ENCODE measurements around the gene SCYL1.
"Not testable (repeated sequence)": the region's sequence is repeated elsewhere in the genome, so short reads cannot be mapped to it uniquely, and the experiment has no call there.

The SCYL1 gene

GRCh38 chr11:65555693-65556231 lies 30.9 kb downstream of the SCYL1 start:
- no peak for DNase-seq

GRCh38 chr11:65556470-65557279 lies 31.8 kb downstream of the SCYL1 start:
- no peak for DNase-seq

- DNase-seq: no peak
These were observed 32.6 kb downstream of the SCYL1 start for GRCh38 chr11:65557280-65558001.

- DNase-seq: peak in 1 of 2 experiments; percentile 47
These were observed 33.4 kb downstream of the SCYL1 start, which contains the start of gene LTBP3 for GRCh38 chr11:65558002-65558929. TSS of gene LTBP3 (minus strand) at chr11:65558359. CDS start at chr11:65557959, 400 bp downstream.

- no peak for DNase-seq
These were observed 34.1 kb downstream of the SCYL1 start for GRCh38 chr11:65558930-65559509.

- DNase-seq: no peak
These were observed 34.7 kb downstream of the SCYL1 start for GRCh38 chr11:65559535-65559934.

- DNase-seq: peak in 1 of 2 experiments; percentile 14
These were observed 35.2 kb downstream of the SCYL1 start for GRCh38 chr11:65559951-65560537.

GRCh38 chr11:65560555-65561418 lies 35.9 kb downstream of the SCYL1 start:
- DNase-seq: peak in 1 of 2 experiments; percentile 61

GRCh38 chr11:65562020-65562419 lies 37.1 kb downstream of the SCYL1 start:
- no peak for DNase-seq

- no peak for DNase-seq
These were observed 37.9 kb downstream of the SCYL1 start for GRCh38 chr11:65562788-65563187.

GRCh38 chr11:65563601-65564000 lies 38.7 kb downstream of the SCYL1 start:
- no peak for DNase-seq

GRCh38 chr11:65564879-65565559 lies 40.1 kb downstream of the SCYL1 start:
- not testable (repeated sequence) for DNase-seq

GRCh38 chr11:65565624-65566453 lies 41.0 kb downstream of the SCYL1 start:
- no peak for DNase-seq

- DNase-seq: no peak
These were observed 44.5 kb downstream of the SCYL1 start for GRCh38 chr11:65569164-65569972.

- peak; percentile 98 for DNase-seq
These were observed 45.4 kb downstream of the SCYL1 start, which contains the start of gene ZNRD2 for GRCh38 chr11:65569973-65570918. TSS of gene ZNRD2 (plus strand) at chr11:65570477. CDS start at chr11:65570492, 15 bp downstream.

- DNase-seq: no peak
These were observed 46.5 kb downstream of the SCYL1 start for GRCh38 chr11:65571420-65571819.

GRCh38 chr11:65571940-65572339 lies 47.1 kb downstream of the SCYL1 start:
- DNase-seq: peak in 1 of 2 experiments; percentile 14

Data from NCI-H524 (cell line).